GM21786 (cell line): Measurements from ENCODE around the gene SBF1.
"Not testable (repeated sequence)": the region's sequence is repeated elsewhere in the genome, so short reads cannot be mapped to it uniquely, and the experiment has no call there.

Experiments used
- ATAC-seq: cut with Tn5 transposase; IDR thresholded peaks from one replicate; pipeline ENCODE4 v1.9.1; 2021; ENCODE audit not compliant: unreplicated experiment

The SBF1 gene

GRCh38 chr22:50474710-50475651 is at the start of gene SBF1:
SBF1 (minus strand) TSS chr22:50475035; CDS start chr22:50474840, 195 bp downstream.
- peak; percentile 57 for ATAC-seq

- no peak for ATAC-seq
Measured at GRCh38 chr22:50523806-50524675, 49.2 kb upstream of the SBF1 start.

DNA sequence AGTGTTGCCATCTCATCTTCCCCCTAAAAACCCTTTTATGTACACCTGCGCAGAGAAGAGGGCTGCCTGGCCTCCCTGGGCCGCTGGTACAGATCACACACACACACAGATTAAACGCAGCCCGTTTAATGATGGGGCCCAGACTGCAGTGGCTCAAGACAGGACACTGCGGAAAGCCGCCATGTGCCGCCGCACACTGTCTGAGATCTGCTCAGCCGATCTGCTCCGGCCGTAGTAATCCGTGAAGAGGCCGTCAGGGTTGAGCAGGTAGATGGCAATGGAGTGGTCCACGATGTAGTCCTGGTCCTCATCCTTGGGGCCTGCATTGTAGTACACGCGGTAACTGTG is 48.6 kb upstream of the SBF1 start:
- ATAC-seq = no peak

DNA sequence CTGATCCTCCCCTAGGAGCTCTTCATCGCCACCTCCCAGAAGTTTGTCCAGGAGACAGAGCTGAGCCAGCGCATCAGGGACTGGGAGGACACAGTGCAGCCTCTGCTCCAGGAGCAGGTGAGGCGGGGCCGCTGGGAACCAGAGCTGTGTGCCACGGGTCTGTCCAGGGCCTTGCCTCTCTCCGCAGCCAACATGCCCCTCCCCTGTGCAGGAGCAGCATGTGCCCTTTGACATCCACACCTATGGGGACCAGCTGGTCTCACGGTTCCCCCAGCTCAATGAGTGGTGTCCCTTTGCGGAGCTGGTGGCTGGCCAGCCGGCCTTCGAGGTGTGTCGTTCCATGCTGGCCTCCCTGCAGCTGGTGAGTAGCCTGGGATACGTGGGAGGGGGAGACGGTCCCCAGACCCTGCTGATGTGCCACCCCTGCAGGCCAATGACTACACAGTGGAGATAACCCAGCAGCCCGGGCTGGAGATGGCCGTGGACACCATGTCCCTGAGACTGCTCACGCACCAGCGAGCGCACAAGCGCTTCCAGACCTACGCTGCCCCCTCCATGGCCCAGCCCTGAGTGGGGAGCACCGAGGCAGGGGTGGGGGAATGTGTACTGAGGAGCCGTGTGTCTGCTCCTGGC is 48.1 kb upstream of the SBF1 start:
- ATAC-seq = no peak

- ATAC-seq = no peak
Measured at GRCh38 chr22:50522208-50522805, 47.5 kb upstream of the SBF1 start.

GRCh38 chr22:50521710-50522109 is 46.9 kb upstream of the SBF1 start:
- ATAC-seq = no peak

- ATAC-seq = no peak
Measured at GRCh38 chr22:50520826-50521453, 46.1 kb upstream of the SBF1 start.

GRCh38 chr22:50520184-50520583 is 45.3 kb upstream of the SBF1 start:
- ATAC-seq = not testable (repeated sequence)

DNA sequence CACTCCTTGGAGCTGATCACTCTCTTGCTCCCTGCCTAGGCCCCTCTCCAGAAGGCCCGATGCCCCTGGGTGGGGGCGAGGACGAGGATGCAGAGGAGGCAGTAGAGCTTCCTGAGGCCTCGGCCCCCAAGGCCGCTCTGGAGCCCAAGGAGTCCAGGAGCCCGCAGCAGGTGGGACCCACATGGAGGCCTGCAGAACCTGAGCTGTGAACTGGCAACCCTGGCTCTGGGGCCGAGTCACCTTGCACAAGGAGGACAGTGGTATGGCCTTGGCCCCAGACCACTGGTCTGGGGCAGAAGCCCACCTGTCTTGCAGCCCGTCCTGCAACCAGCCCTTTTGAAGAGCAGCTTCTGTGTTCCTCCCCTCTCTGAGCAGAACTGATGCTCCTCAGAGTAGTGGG is 44.3 kb upstream of the SBF1 start:
- ATAC-seq = no peak

DNA sequence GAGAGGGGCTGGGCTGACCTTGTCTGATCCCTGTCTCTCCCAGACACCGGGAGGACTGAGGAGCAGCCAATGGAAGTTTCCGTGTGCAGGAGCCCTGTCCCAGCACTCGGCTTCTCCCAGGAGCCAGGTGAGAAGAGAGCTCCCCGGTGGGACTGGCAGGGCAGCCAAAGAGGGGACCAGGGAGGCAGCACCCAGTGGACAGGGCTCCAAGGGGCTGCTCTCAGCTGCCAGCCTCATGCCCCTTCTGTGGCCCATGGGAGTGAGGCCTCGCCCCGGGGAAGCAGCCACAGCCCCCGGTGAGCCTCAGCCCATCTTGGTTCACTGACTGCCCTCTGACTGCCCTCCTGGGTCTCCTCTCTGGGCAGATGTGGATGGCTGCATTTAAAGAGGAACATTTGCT is 43.8 kb upstream of the SBF1 start:
- no peak for ATAC-seq

DNA sequence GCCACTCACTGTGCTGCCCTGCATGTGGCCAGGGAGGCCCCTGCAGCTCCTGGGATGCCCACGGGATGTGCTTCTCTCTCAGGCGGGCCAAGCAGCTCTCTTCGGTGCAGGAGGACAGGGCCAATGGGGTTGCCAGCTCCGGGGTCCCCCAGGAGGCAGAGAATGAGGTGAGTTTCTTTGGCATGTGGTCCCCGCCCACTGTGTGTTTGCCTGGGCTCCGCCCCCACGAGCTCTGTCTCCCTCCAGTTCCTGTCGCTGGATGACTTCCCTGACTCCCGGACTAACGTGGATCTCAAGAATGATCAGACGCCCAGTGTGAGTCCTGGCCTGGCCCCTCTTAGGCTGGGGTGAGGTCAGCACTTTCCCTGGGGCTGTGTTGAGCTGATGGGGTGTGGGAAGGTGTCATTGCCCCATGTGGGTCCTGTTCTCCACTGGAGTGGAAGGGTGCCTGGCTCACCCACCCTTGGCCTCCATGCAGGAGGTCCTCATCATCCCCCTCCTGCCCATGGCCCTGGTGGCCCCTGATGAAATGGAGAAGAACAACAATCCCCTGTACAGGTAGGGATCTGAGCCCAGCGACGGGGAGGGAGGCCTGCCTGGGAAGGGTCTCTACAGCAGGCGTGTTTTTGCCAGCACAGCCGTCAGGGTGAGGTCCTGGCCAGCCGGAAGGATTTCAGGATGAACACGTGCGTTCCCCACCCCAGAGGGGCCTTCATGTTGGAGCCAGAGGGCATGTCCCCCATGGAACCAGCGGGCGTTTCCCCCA is 42.8 kb upstream of the SBF1 start:
- ATAC-seq = no peak

- no peak for ATAC-seq
Measured at GRCh38 chr22:50516891-50517290, 42.1 kb upstream of the SBF1 start.

- ATAC-seq = no peak
Measured at GRCh38 chr22:50516068-50516467, 41.2 kb upstream of the SBF1 start.

- no peak for ATAC-seq
Measured at GRCh38 chr22:50513175-50513574, 38.3 kb upstream of the SBF1 start.

GRCh38 chr22:50508897-50509296 is 34.1 kb upstream of the SBF1 start:
- ATAC-seq = no peak

- peak; percentile 73 for ATAC-seq
Measured at GRCh38 chr22:50507991-50508884, 33.4 kb upstream of the SBF1 start, which contains the start of gene NCAPH2. NCAPH2 (plus strand) TSS chr22:50508224; CDS start chr22:50508338, 114 bp downstream.

GRCh38 chr22:50507421-50507990 is 32.7 kb upstream of the SBF1 start, which contains the start of gene LMF2:
LMF2 (minus strand) TSS chr22:50507702; CDS start chr22:50507675, 27 bp downstream.
- ATAC-seq = peak; percentile 45
